Brain microvascular endothelial cell (primary cell): ENCODE measurements around the gene CXCL10.

ENCODE experiments used
- DNase-seq: peaks from one replicate; pipeline ENCODE4 v3.0.0-alpha.2; 2020
- H3K27ac ChIP-seq: fragments of 250-450 bp; sonication (Bioruptor Pico); 2 replicates; pipeline ENCODE4 v1.5.1; 2020; ENCODE audit warnings: mild to moderate bottlenecking, moderate library complexity
- H3K27me3 ChIP-seq: fragments of 250-450 bp; sonication (Bioruptor Pico); replicated peaks from 2 replicates; pipeline ENCODE4 v1.5.1; 2020; ENCODE audit warnings: mild to moderate bottlenecking
- H3K36me3 ChIP-seq: fragments of 250-450 bp; sonication (Bioruptor Pico); replicated peaks from 2 replicates; pipeline ENCODE4 v1.5.1; 2020; ENCODE audit warnings: mild to moderate bottlenecking
- H3K4me3 ChIP-seq: 2 replicates; pipeline ENCODE4 v1.5.1; 2011; ENCODE audit warnings: low read depth, mild to moderate bottlenecking, control low read depth, low read length, moderate library complexity
- CTCF ChIP-seq: IDR thresholded peaks from 2 replicates; pipeline ENCODE4 v1.5.1; 2011; ENCODE audit warnings: low read depth, mild to moderate bottlenecking, moderate library complexity, low read length, control low read depth, inconsistent platforms; ENCODE audit errors: missing control alignments
- in situ Hi-C: cut with HindIII; loops from 2 replicates; pipeline ENCODE4 v1.10.0; 2017; ENCODE audit warnings: low sequenced_read_pairs, low pct_ligation_motif_present

Gene CXCL10

GRCh38 chr4:75997081-75997480 is 26.2 kb downstream of the CXCL10 start:
- Histone ChIP-seq H3K36me3 (no peaks in the 10 kb centered on the region), H3K4me3 (no peak overlapping the region), H3K27ac (no peak overlapping the region), H3K27me3 (no peaks in the 10 kb centered on the region)
- TF ChIP-seq CTCF = no peak
- no peak for DNase-seq
- in situ Hi-C loops = no loop called here

GRCh38 chr4:75995727-75996126 is 27.6 kb downstream of the CXCL10 start:
- peak; percentile 13 for DNase-seq
- Histone ChIP-seq H3K27ac (no peak overlapping the region), H3K4me3 (no peak overlapping the region), H3K27me3 (no peaks in the 10 kb centered on the region), H3K36me3 (no peaks in the 10 kb centered on the region)
- in situ Hi-C loops = no loop called here
- peak; percentile 50 for TF ChIP-seq CTCF

GRCh38 chr4:75992462-75992861 is 30.8 kb downstream of the CXCL10 start:
- in situ Hi-C loops = no loop called here
- H3K27ac ChIP-seq = no peak overlapping the region
- no peak for TF ChIP-seq CTCF
- H3K27me3 ChIP-seq = no peaks in the 10 kb centered on the region
- no peaks in the 10 kb centered on the region for H3K36me3 ChIP-seq
- no peak overlapping the region for H3K4me3 ChIP-seq
- no peak for DNase-seq

- Histone ChIP-seq H3K27me3 (no peaks in the 10 kb centered on the region), H3K4me3 (peak overlapping the region; percentile 96), H3K36me3 (no peaks in the 10 kb centered on the region), H3K27ac (peak overlapping the region; percentile 45)
- peak; percentile 14 for DNase-seq
- TF ChIP-seq CTCF = no peak
- in situ Hi-C loops = no loop called here
Observed at GRCh38 chr4:75989846-75990528, 33.3 kb downstream of the CXCL10 start.

GRCh38 chr4:75985116-75985515 is 38.2 kb downstream of the CXCL10 start:
- Histone ChIP-seq H3K4me3 (no peak overlapping the region), H3K27ac (peak overlapping the region; percentile 46), H3K27me3 (no peaks in the 10 kb centered on the region), H3K36me3 (peaks cover 12% of the 10 kb centered on the region)
- DNase-seq = peak; percentile 91
- no peak for TF ChIP-seq CTCF
- in situ Hi-C loops = no loop called here

GRCh38 chr4:75980576-75980975 is 42.7 kb downstream of the CXCL10 start:
- DNase-seq = no peak
- no peak overlapping the region for H3K4me3 ChIP-seq
- TF ChIP-seq CTCF = no peak
- H3K36me3 ChIP-seq = peaks cover 33% of the 10 kb centered on the region
- in situ Hi-C loops = no loop called here
- no peak overlapping the region for H3K27ac ChIP-seq
- H3K27me3 ChIP-seq = no peaks in the 10 kb centered on the region
